NCI-H748 treated with DMSO at 0.1 percent for 48 hours (cell line): ENCODE measurements around the gene PPP2R3A.
A peak's percentile ranks its signal among the peaks of the same experiment; 100 is the strongest.
"Not testable (repeated sequence)": the region's sequence is repeated elsewhere in the genome, so short reads cannot be mapped to it uniquely, and the experiment has no call there.

ENCODE experiments used
- DNase-seq: peaks from one replicate; lab custom pipeline; 2025; lab: John Stamatoyannopoulos, UW

PPP2R3A gene

GRCh38 chr3:135965506-135966270, at the start of gene PPP2R3A:
TSS of gene PPP2R3A (plus strand) at chr3:135965728. CDS start at chr3:136001499, 35,771 bp downstream.
- peak; percentile 41 for DNase-seq

- DNase-seq, result no peak
These were observed 49.2 kb upstream of the PPP2R3A start for GRCh38 chr3:135916310-135916709.

- DNase-seq, result no peak
These were observed 48.5 kb upstream of the PPP2R3A start for GRCh38 chr3:135917076-135917475.

GRCh38 chr3:135917927-135918597, 47.5 kb upstream of the PPP2R3A start:
- DNase-seq, result no peak

- no peak for DNase-seq
These were observed 46.9 kb upstream of the PPP2R3A start for GRCh38 chr3:135918600-135918999.

GRCh38 chr3:135920275-135920674, 45.3 kb upstream of the PPP2R3A start:
- no peak for DNase-seq

- DNase-seq, result no peak
These were observed 42.7 kb upstream of the PPP2R3A start for GRCh38 chr3:135922903-135923250.

GRCh38 chr3:135924506-135924905, 41.0 kb upstream of the PPP2R3A start:
- no peak for DNase-seq

- DNase-seq, result no peak
These were observed 38.9 kb upstream of the PPP2R3A start for GRCh38 chr3:135926664-135927063.

- no peak for DNase-seq
These were observed 38.4 kb upstream of the PPP2R3A start for GRCh38 chr3:135927155-135927554.

GRCh38 chr3:135929670-135930069, 35.9 kb upstream of the PPP2R3A start:
- DNase-seq, result no peak

GRCh38 chr3:135930255-135930654, 35.3 kb upstream of the PPP2R3A start:
- DNase-seq, result no peak

- DNase-seq, result not testable (repeated sequence)
These were observed 30.4 kb upstream of the PPP2R3A start for GRCh38 chr3:135935171-135935570.

- DNase-seq, result not testable (repeated sequence)
These were observed 27.8 kb upstream of the PPP2R3A start for GRCh38 chr3:135937766-135938165.

GRCh38 chr3:135944831-135945230, 20.7 kb upstream of the PPP2R3A start:
- no peak for DNase-seq

GRCh38 chr3:135950941-135951340, 14.6 kb upstream of the PPP2R3A start:
- no peak for DNase-seq

- no peak for DNase-seq
These were observed 1.2 kb upstream of the PPP2R3A start for GRCh38 chr3:135964160-135964955.

- DNase-seq, result peak; percentile 41
These were observed 411 bp upstream of the PPP2R3A start for GRCh38 chr3:135965129-135965505.

GRCh38 chr3:135966271-135966961, 888 bp downstream of the PPP2R3A start:
- no peak for DNase-seq

- no peak for DNase-seq
These were observed 1.4 kb downstream of the PPP2R3A start for GRCh38 chr3:135966962-135967274.

GRCh38 chr3:135967867-135968266, 2.3 kb downstream of the PPP2R3A start:
- DNase-seq, result no peak

- DNase-seq, result no peak
These were observed 5.1 kb downstream of the PPP2R3A start for GRCh38 chr3:135970506-135971116.
